DOHH2 (cell line): ENCODE measurements around the gene FGGY.

Experiments
- CTCF ChIP-seq: fragments of 200-600 bp; sonication (generic); IDR thresholded peaks from one replicate; pipeline ENCODE4 v1.5.1; 2014; ENCODE audit warnings: antibody characterized with exemption, mild to moderate bottlenecking, low read depth, low read length; ENCODE audit not compliant: poor library complexity, severe bottlenecking
- EZH2phosphoT487 ChIP-seq: fragments of 200-600 bp; sonication (generic); IDR thresholded peaks from 2 replicates; pipeline ENCODE4 v1.6.1; 2017; ENCODE audit warnings: borderline replicate concordance, mild to moderate bottlenecking, antibody characterized with exemption, low read length, moderate library complexity, mixed read lengths

DNA sequence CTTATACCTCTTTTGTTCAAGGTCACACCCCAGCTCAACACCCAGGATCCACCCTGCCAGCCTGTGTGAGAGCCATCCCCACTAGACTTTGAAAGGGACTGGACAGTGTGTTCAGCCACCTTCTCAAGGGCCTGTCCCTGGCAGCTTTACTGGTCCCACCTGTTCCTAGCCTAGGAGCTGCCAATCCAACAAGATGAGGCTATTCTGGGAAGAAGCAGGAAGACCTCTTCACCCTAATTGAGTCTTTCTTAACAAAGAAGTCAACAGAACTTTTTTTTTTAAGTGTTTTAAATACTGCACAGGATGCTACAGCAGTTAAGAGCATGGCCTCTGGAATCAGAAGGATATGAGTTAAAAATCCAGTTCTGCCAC, 422.1 kb downstream of the FGGY start:
- TF ChIP-seq CTCF (no peak), EZH2phosphoT487 (no peak)
